ENCODE measurements around the gene MB. TPM values are rescaled to one million over a fixed set of nuclear protein-coding genes. Genes with fewer than 3 reads are reported as not detected.

Gene MB
- total and polyA plus RNA-seq, 4 donors = 0.13 to 0.25 TPM; not detected in 2

DNA sequence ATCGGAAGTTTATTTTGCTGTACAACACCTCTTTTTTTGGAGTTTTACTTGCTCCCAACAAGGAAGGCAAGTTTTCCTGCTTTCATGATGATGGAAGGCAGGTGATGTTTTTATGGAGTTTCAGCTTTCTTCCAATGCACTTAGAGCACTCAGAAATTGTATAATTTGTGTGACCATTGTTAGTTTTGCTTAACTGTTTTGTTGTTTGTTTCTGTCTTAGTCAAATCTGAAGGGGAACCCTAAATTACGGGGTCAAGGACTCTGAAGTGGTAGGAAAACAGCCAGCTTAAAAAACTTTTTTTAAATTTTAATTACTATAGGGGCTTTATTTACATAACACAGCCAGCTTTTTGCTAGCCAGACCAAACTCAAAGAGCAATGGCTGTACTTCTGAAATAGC is 45.8 kb upstream of the MB start:
- Histone ChIP-seq H3K9ac (ENCODE audit: low read depth in 1 of 2, low read length in 2 of 2) (no peak overlapping the region), H3K4me1 (ENCODE audit: control insufficient read depth in 4 of 4, insufficient read depth in 4 of 4, low read length in 3 of 4) (peaks cover 0 to 25% (median 22%) of the 10 kb centered on the region in 4 donors), H3K4me3 (ENCODE audit: low read depth in 1 of 3, low read length in 3 of 3) (no peak overlapping the region), H3K36me3 (ENCODE audit: control insufficient read depth in 4 of 4, insufficient read depth in 3 of 4, low read depth in 1 of 4, low read length in 3 of 4) (peaks cover 10 to 32% (median 22%) of the 10 kb centered on the region in 4 donors), H3K27ac (ENCODE audit: low read depth in 1 of 2, low read length in 2 of 2) (peak overlapping the region in 1 of 2 donors; percentile 23), H3K9me3 (ENCODE audit: control insufficient read depth in 4 of 4, low read length in 3 of 4) (no peaks in the 10 kb centered on the region), H3K27me3 (ENCODE audit: control insufficient read depth in 4 of 4, insufficient read depth in 4 of 4, low read length in 3 of 4) (no peaks in the 10 kb centered on the region)
- TF ChIP-seq HNF4A (conservative IDR thresholded peaks at IDR 0.05) = no peak
- no peak for TF ChIP-seq RAD21 (IDR thresholded peaks at IDR 0.05)
- TF ChIP-seq RXRA (IDR thresholded peaks at IDR 0.05) = no peak
- TF ChIP-seq, protein P1, sequence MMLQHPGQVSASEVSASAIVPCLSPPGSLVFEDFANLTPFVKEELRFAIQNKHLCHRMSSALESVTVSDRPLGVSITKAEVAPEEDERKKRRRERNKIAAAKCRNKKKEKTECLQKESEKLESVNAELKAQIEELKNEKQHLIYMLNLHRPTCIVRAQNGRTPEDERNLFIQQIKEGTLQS (IDR thresholded peaks at IDR 0.05) = no peak
- TF ChIP-seq CTCF (IDR thresholded peaks at IDR 0.05; ENCODE audit: low read depth, low read length, missing input control) = no peak
- TF ChIP-seq SP1 (IDR thresholded peaks at IDR 0.05) = no peak
- no peak for TF ChIP-seq GABPA (IDR thresholded peaks at IDR 0.05 in 1 of 2, conservative IDR thresholded peaks at IDR 0.05 in 1 of 2)
- no peak for TF ChIP-seq FOXA1 (IDR thresholded peaks at IDR 0.05)
- TF ChIP-seq, protein P2, sequence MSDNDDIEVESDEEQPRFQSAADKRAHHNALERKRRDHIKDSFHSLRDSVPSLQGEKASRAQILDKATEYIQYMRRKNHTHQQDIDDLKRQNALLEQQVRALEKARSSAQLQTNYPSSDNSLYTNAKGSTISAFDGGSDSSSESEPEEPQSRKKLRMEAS (IDR thresholded peaks at IDR 0.05) = no peak
- no peak for TF ChIP-seq REST (IDR thresholded peaks at IDR 0.05)
- no peak for TF ChIP-seq JUND (IDR thresholded peaks at IDR 0.05)
- TF ChIP-seq HNF4G (IDR thresholded peaks at IDR 0.05) = no peak
- no peak for TF ChIP-seq EGR1 (IDR thresholded peaks at IDR 0.05; ENCODE audit: low read depth in 2 of 2)
- TF ChIP-seq FOXA2 (IDR thresholded peaks at IDR 0.05) = no peak
- TF ChIP-seq TAF1 (conservative IDR thresholded peaks at IDR 0.05) = no peak
- no peak for TF ChIP-seq YY1 (IDR thresholded peaks at IDR 0.05)
- no peak for TF ChIP-seq NR2F2 (IDR thresholded peaks at IDR 0.05)
- no peak for DNase-seq (ENCODE audit: low spot score)
- WGBS = 74% methylated on average over 2 of the region's 2 CpGs

DNA sequence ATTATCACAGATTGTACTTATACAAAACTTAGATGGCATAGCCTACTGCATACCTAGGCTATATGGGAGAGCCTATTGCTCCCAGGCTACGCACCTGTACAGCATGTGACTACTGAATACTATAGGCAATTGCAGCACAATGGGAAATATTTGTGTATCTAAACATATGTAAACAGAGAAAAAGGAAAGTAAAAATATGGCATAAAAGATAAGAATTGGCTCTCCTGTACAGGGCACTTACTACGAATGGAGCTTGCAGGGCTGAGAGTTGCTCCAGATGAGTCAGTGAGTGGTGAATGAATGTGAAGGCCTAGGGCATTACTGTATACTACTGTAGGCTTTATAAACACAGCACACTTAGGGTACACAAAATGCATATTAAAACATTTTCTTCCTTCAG is 44.3 kb upstream of the MB start:
- no peak overlapping the region for H3K9ac ChIP-seq (ENCODE audit: low read depth in 1 of 2, low read length in 2 of 2)
- H3K4me1 ChIP-seq (ENCODE audit: control insufficient read depth in 4 of 4, insufficient read depth in 4 of 4, low read length in 3 of 4) = peaks cover 0 to 28% (median 23%) of the 10 kb centered on the region in 4 donors

More for the DNA sequence above, 44.3 kb upstream of the MB start:
- peaks cover 14 to 46% (median 33%) of the 10 kb centered on the region in 4 donors for H3K36me3 ChIP-seq (ENCODE audit: control insufficient read depth in 4 of 4, insufficient read depth in 3 of 4, low read depth in 1 of 4, low read length in 3 of 4)
- no peaks in the 10 kb centered on the region for H3K27me3 ChIP-seq (ENCODE audit: control insufficient read depth in 4 of 4, insufficient read depth in 4 of 4, low read length in 3 of 4)
- DNase-seq (ENCODE audit: low spot score) = no peak
- TF ChIP-seq RXRA (IDR thresholded peaks at IDR 0.05) = no peak
- no peak for TF ChIP-seq TAF1 (conservative IDR thresholded peaks at IDR 0.05)
- no peak for TF ChIP-seq JUND (IDR thresholded peaks at IDR 0.05)
- no peak for TF ChIP-seq RAD21 (IDR thresholded peaks at IDR 0.05)
- TF ChIP-seq EGR1 (IDR thresholded peaks at IDR 0.05; ENCODE audit: low read depth in 2 of 2) = no peak
- TF ChIP-seq FOXA1 (IDR thresholded peaks at IDR 0.05) = no peak
- no peak for TF ChIP-seq HNF4G (IDR thresholded peaks at IDR 0.05)
- no peak for TF ChIP-seq SP1 (IDR thresholded peaks at IDR 0.05)
- no peak for TF ChIP-seq CTCF (IDR thresholded peaks at IDR 0.05; ENCODE audit: low read depth, low read length, missing input control)
- no peak overlapping the region for H3K27ac ChIP-seq (ENCODE audit: low read depth in 1 of 2, low read length in 2 of 2)
- no peak overlapping the region for H3K4me3 ChIP-seq (ENCODE audit: low read depth in 1 of 3, low read length in 3 of 3)
- WGBS = 71% methylated on average over 2 of the region's 2 CpGs
- H3K9me3 ChIP-seq (ENCODE audit: control insufficient read depth in 4 of 4, low read length in 3 of 4) = no peaks in the 10 kb centered on the region

Data from liver (tissue), 9 donors.